CD4-positive, CD25-positive, alpha-beta regulatory T cell (primary cell): Measurements from ENCODE around the gene DEPDC7. TPM values are rescaled to one million over a fixed set of nuclear protein-coding genes. Genes with fewer than 3 reads are reported as not detected.
A peak's percentile ranks its signal among the peaks of the same experiment; 100 is the strongest.

Experiments
- ATAC-seq, 2 donors: fragments of 150-1000 bp; cut with Tn5 transposase; one replicate each; pipeline ENCODE4 v1.10.0; 2021; ENCODE audit warnings: low read depth in 2 of 2, moderate number of reproducible peaks in 2 of 2, moderate library complexity in 1 of 2
- DNase-seq, 3 donors: peaks; one replicate each; pipeline versions ENCODE4 v3.0.0 to v3.0.0-alpha.2; 2012 to 2022; ENCODE audit warnings: mixed read lengths in 1 of 3
- H3K27ac ChIP-seq: one replicate; pipeline ENCODE4 v1.7.0; 2013; ENCODE audit warnings: mild to moderate bottlenecking, low read length; ENCODE audit not compliant: insufficient read depth, poor library complexity, severe bottlenecking
- H3K27me3 ChIP-seq: one replicate; pipeline ENCODE4 v1.7.0; 2013; ENCODE audit warnings: low read length; ENCODE audit not compliant: control insufficient read depth, insufficient read depth
- H3K36me3 ChIP-seq: one replicate; pipeline ENCODE4 v1.7.0; 2013; ENCODE audit warnings: mild to moderate bottlenecking, low read length, moderate library complexity; ENCODE audit not compliant: control insufficient read depth, insufficient read depth
- H3K4me1 ChIP-seq: 2 replicates; pipeline ENCODE4 v1.7.0; 2013; ENCODE audit warnings: mild to moderate bottlenecking, low read length; ENCODE audit not compliant: insufficient read depth, control insufficient read depth, poor library complexity, severe bottlenecking
- H3K4me3 ChIP-seq: one replicate; pipeline ENCODE4 v1.7.0; 2013; ENCODE audit warnings: low read depth, mild to moderate bottlenecking, low read length, moderate library complexity
- H3K9me3 ChIP-seq, 2 experiments: 1 replicate in 1 of 2; 2 replicates in 1 of 2; pipeline ENCODE4 v1.7.0; 2013; ENCODE audit warnings: low read length in 2 of 2, mild to moderate bottlenecking in 1 of 2, moderate library complexity in 1 of 2; ENCODE audit not compliant: control insufficient read depth in 2 of 2
- H3K27ac Mint-ChIP-seq, 3 donors: one replicate each; pipeline ENCODE4 v1.8.0; 2020 to 2022; ENCODE audit warnings: mild to moderate bottlenecking in 3 of 3, mixed read lengths in 3 of 3, moderate library complexity in 2 of 3
- H3K27me3 Mint-ChIP-seq: one replicate; pipeline ENCODE4 v1.8.0; 2022; ENCODE audit warnings: mild to moderate bottlenecking, mixed read lengths
- H3K36me3 Mint-ChIP-seq: one replicate; pipeline ENCODE4 v1.8.0; 2020; ENCODE audit warnings: mixed read lengths
- H3K4me1 Mint-ChIP-seq, 4 donors: one replicate each; pipeline ENCODE4 v1.8.0; 2020 to 2022; ENCODE audit warnings: mixed read lengths in 4 of 4, mild to moderate bottlenecking in 1 of 4
- H3K4me3 Mint-ChIP-seq, 4 donors: one replicate each; pipeline ENCODE4 v1.8.0; 2020 to 2022; ENCODE audit warnings: mild to moderate bottlenecking in 4 of 4, mixed read lengths in 4 of 4, moderate library complexity in 3 of 4
- H3K9me3 Mint-ChIP-seq, 7 donors: one replicate each; pipeline ENCODE4 v1.8.0; 2020 to 2022; ENCODE audit warnings: mixed read lengths in 7 of 7, mild to moderate bottlenecking in 3 of 7, moderate library complexity in 2 of 7
- polyA plus RNA-seq, 4 donors: library from polyadenylated mRNA; unstranded; fragments of 300-500 nt; fragmentation: Illumina TruSeq; gene quantifications; one replicate each; pipeline ENCODE4 v1.2.3, GENCODE V29; 2021
- total RNA-seq: library from RNA; stranded (reverse); gene quantifications from one replicate; pipeline ENCODE4 v1.2.3, GENCODE V29; 2022

DEPDC7 gene
- total and polyA plus RNA-seq, 5 donors from 2014 or later: 0.60 to 1.5 (median 0.75) TPM

DNA sequence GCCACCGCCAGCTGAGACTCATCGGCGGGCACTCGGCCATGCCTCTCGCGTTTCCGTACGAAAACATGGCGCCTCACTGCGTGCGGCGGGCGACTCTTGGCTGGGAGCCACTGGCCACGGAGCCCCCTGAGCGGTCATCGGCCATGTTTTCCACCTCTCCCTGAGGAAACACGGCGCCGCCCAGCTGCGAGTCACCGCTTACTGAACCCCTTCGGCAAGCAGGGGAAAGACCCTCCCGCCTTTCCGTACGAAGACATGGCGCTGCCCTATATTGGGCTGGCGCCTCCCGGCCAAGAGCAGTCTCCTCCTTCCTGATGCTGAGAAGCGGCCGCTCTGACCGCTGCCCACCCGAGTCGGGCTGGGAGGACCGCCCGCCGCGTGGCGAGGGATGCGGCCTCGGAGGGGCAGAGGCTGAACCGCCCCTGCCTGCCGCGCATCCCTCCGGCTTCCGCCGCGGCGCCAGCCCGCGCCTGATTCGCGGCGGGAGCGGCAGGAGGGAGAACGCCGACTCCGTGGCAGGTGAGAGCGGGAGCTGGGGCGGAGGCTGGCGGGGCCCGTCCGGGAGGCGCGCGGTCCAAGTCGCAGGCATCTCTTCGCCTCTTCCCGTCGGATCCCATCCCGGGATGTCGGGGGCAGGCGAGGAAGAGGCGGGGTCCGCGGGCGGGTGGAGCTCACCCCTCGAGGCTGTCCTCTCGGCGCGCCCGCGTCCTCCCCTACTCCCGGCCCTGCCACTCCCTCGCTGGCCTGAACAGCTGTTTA, 23.8 kb downstream of the DEPDC7 start, which contains the start of gene TCP11L1:
TSS of gene TCP11L1 (plus strand) at position 299 of the 759 bp plus-strand sequence. CDS start 4,202 bp downstream, outside the sequence.
- Mint-ChIP-seq H3K9me3 (peaks cover 0 to 1% (median 0%) of the 10 kb centered on the region in 7 donors), H3K36me3 (no peaks in the 10 kb centered on the region), H3K4me3 (peak within 1 kb of the TSS; percentile 93 to 99 (median 98)), H3K27me3 (peaks cover 24% of the 10 kb centered on the region), H3K27ac (peak within 1 kb of the TSS; percentile 90 to 95 (median 95)), H3K4me1 (peaks cover 5 to 24% (median 16%) of the 10 kb centered on the region in 4 donors)
- Histone ChIP-seq H3K27ac (peak within 1 kb of the TSS; percentile 79), H3K27me3 (peaks cover 5% of the 10 kb centered on the region), H3K36me3 (peaks cover 3% of the 10 kb centered on the region), H3K9me3 (no peaks in the 10 kb centered on the region), H3K4me3 (peak within 1 kb of the TSS; percentile 80), H3K4me1 (peaks cover 13% of the 10 kb centered on the region)
- ATAC-seq (peak; percentile 90 to 91), DNase-seq (peak; percentile 76 to 87 (median 81))

GRCh38 chr11:33040033-33040861, 24.6 kb downstream of the DEPDC7 start:
- H3K4me3 Mint-ChIP-seq: peak overlapping the region; percentile 93 to 99 (median 98)
- DNase-seq: peak; percentile 34 to 65 (median 56)
- ATAC-seq: peak in 1 of 2 donors; percentile 11

DNA sequence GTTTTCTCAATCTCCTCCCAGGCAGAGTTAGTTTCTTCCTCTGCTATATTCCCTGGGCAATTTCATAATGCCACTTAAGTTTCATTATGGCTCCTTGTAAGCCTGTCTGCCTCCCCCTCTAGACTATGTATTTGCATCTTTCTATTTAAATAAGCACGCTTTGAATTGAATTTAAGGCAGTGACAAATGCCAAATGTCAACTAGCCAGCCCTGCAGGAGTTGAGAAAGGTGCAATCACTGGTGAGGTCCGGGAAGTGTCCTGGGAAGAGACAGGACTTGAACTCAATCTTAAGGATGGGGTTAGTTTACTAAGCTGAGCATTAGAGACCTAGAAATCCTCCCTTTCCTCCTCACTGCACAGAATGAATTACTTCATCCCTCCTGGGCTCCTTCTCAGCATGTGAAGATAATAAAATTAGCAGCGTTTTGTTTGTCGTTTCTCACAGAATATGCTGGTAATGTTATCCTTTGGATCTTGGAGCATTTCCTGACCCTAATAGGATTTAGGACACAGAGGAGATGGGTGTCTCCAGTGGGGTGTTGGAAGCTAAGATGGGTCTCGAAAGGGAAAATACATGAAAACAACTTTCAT, 25.3 kb downstream of the DEPDC7 start:
- Histone ChIP-seq H3K27ac (peak overlapping the region; percentile 79), H3K36me3 (peaks cover 7% of the 10 kb centered on the region), H3K4me3 (peak overlapping the region; percentile 80), H3K27me3 (no peaks in the 10 kb centered on the region), H3K4me1 (peaks cover 13% of the 10 kb centered on the region), H3K9me3 (no peaks in the 10 kb centered on the region)
- H3K27ac Mint-ChIP-seq: peak overlapping the region in 2 of 3 donors; percentile 93 to 95
- H3K27me3 Mint-ChIP-seq: peaks cover 13% of the 10 kb centered on the region
- peak overlapping the region; percentile 93 to 99 (median 98) for H3K4me3 Mint-ChIP-seq
- peaks cover 5 to 24% (median 16%) of the 10 kb centered on the region in 4 donors for H3K4me1 Mint-ChIP-seq
- no peaks in the 10 kb centered on the region for H3K9me3 Mint-ChIP-seq
- ATAC-seq (no peak), DNase-seq (no peak)
- peaks cover 7% of the 10 kb centered on the region for H3K36me3 Mint-ChIP-seq

More at GRCh38 chr11:33040033-33040861, 24.6 kb downstream of the DEPDC7 start:
- Mint-ChIP-seq H3K27me3 (peaks cover 19% of the 10 kb centered on the region), H3K4me1 (peaks cover 5 to 24% (median 16%) of the 10 kb centered on the region in 4 donors), H3K36me3 (peaks cover 4% of the 10 kb centered on the region), H3K27ac (peak overlapping the region; percentile 85 to 95 (median 93)), H3K9me3 (no peaks in the 10 kb centered on the region)
- Histone ChIP-seq H3K36me3 (peaks cover 7% of the 10 kb centered on the region), H3K27me3 (peaks cover 3% of the 10 kb centered on the region), H3K9me3 (no peaks in the 10 kb centered on the region), H3K4me3 (peak overlapping the region; percentile 80), H3K27ac (peak overlapping the region; percentile 79), H3K4me1 (peaks cover 13% of the 10 kb centered on the region)

DNA sequence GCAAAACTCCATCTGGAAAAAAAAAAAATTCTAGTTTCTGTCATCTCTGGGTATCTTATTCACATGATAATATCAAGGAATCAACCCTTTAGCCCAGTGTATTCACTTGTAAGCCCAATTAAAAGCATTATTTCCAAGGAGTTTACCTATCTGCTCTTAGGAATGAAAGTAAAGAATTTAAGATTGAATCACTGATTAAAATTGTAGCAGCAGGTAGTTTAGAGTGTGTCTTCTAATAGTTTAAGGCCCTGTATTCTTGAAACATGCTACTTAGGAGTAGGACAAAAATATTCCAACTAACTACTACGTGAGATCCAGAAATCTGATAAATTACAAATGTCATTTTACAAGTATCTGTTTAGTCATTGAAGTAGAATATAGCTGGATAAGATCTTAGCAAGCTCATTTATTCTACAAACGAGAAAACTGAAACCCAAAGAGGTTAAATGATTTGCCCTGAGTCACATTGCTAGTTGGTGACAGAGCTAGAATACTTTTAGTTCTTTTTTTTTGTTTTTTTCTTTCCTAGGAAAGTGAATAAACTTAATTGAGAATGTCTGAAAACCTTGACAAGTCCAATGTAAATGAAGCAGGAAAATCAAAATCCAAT, 27.6 kb downstream of the DEPDC7 start:
- Histone ChIP-seq H3K4me1 (peaks cover 13% of the 10 kb centered on the region), H3K27ac (no peak overlapping the region), H3K9me3 (no peaks in the 10 kb centered on the region), H3K27me3 (no peaks in the 10 kb centered on the region), H3K36me3 (peaks cover 11% of the 10 kb centered on the region), H3K4me3 (no peak overlapping the region)
- H3K4me1 Mint-ChIP-seq: peaks cover 9 to 33% (median 20%) of the 10 kb centered on the region in 4 donors
- peaks cover 17% of the 10 kb centered on the region for H3K36me3 Mint-ChIP-seq
- H3K27me3 Mint-ChIP-seq: peaks cover 6% of the 10 kb centered on the region
- H3K9me3 Mint-ChIP-seq: no peaks in the 10 kb centered on the region
- no peak for DNase-seq
- H3K4me3 Mint-ChIP-seq: peak overlapping the region in 1 of 4 donors; percentile 20
- no peak for ATAC-seq
- no peak overlapping the region for H3K27ac Mint-ChIP-seq

DNA sequence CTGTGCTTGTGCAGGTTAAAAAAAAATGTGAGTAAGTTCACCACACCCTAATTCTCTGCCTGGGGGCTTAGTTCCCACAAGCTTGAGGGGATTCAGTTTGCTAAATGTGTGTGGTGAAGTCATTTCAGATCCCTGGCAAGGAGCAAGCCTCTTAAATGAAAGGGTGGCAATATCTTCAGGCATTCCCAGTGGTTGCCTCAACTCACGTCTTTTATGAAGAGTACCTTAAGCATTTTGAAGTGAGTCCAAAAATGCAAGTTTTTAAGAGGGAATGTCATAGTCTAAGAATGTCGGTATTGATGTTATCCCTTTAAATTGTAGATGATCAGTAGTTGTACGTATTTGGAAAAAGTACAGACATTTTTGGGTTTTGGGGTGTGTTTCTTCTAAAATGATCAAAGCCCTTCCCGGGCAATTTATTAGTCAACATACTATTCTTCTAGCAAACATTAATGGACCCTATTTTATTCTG, 28.6 kb downstream of the DEPDC7 start:
- Mint-ChIP-seq H3K27me3 (peaks cover under 1% of the 10 kb centered on the region), H3K27ac (no peak overlapping the region), H3K4me3 (no peak overlapping the region), H3K4me1 (peaks cover 12 to 25% (median 19%) of the 10 kb centered on the region in 4 donors), H3K9me3 (no peaks in the 10 kb centered on the region), H3K36me3 (peaks cover 17% of the 10 kb centered on the region)
- no peak for ATAC-seq
- H3K4me3 ChIP-seq: no peak overlapping the region
- no peak for DNase-seq
- H3K27me3 ChIP-seq: no peaks in the 10 kb centered on the region
- no peaks in the 10 kb centered on the region for H3K9me3 ChIP-seq
- peaks cover 13% of the 10 kb centered on the region for H3K4me1 ChIP-seq
- no peak overlapping the region for H3K27ac ChIP-seq
- H3K36me3 ChIP-seq: peaks cover 11% of the 10 kb centered on the region

GRCh38 chr11:33045551-33046255, 30.0 kb downstream of the DEPDC7 start:
- H3K4me1 Mint-ChIP-seq: peaks cover 8 to 21% (median 17%) of the 10 kb centered on the region in 4 donors
- no peak for ATAC-seq
- peaks cover 11% of the 10 kb centered on the region for H3K36me3 ChIP-seq
- no peaks in the 10 kb centered on the region for H3K9me3 Mint-ChIP-seq
- peaks cover 3% of the 10 kb centered on the region for H3K4me1 ChIP-seq
- H3K27ac ChIP-seq: no peak overlapping the region
- no peak overlapping the region for H3K27ac Mint-ChIP-seq
- peaks cover 17% of the 10 kb centered on the region for H3K36me3 Mint-ChIP-seq
- H3K27me3 Mint-ChIP-seq: no peaks in the 10 kb centered on the region
- no peak overlapping the region for H3K4me3 Mint-ChIP-seq
- no peak overlapping the region for H3K4me3 ChIP-seq
- no peaks in the 10 kb centered on the region for H3K27me3 ChIP-seq
- H3K9me3 ChIP-seq: no peaks in the 10 kb centered on the region
- DNase-seq: no peak
